ENCODE data around the gene FRMD1. TPM values are rescaled to one million over a fixed set of nuclear protein-coding genes. Genes with fewer than 3 reads are reported as not detected.

Gene FRMD1
- polyA plus RNA-seq, 4 donors = 0.46 to 25.8 (median 14.3) TPM

GRCh38 chr6:168045706-168046620, 33.0 kb downstream of the FRMD1 start:
- DNase-seq (ENCODE audit: low read depth in 4 of 4, low spot score in 3 of 4) = no peak

- no peak for DNase-seq (ENCODE audit: low read depth in 4 of 4, low spot score in 3 of 4)
Measured at GRCh38 chr6:168045141-168045691, 33.8 kb downstream of the FRMD1 start.

GRCh38 chr6:168044521-168045130, 34.4 kb downstream of the FRMD1 start:
- DNase-seq (ENCODE audit: low read depth in 4 of 4, low spot score in 3 of 4) = no peak

- DNase-seq (ENCODE audit: low read depth in 4 of 4, low spot score in 3 of 4) = no peak
Measured at GRCh38 chr6:168043848-168044415, 35.1 kb downstream of the FRMD1 start.

GRCh38 chr6:168043193-168043847, 35.7 kb downstream of the FRMD1 start:
- no peak for DNase-seq (ENCODE audit: low read depth in 4 of 4, low spot score in 3 of 4)

GRCh38 chr6:168042426-168043192, 36.4 kb downstream of the FRMD1 start:
- DNase-seq (ENCODE audit: low read depth in 4 of 4, low spot score in 3 of 4) = no peak

GRCh38 chr6:168041928-168042327, 37.1 kb downstream of the FRMD1 start:
- no peak for DNase-seq (ENCODE audit: low read depth in 4 of 4, low spot score in 3 of 4)

- no peak for DNase-seq (ENCODE audit: low read depth in 4 of 4, low spot score in 3 of 4)
Measured at GRCh38 chr6:168040856-168041496, 38.0 kb downstream of the FRMD1 start.

GRCh38 chr6:168039849-168040248, 39.2 kb downstream of the FRMD1 start:
- no peak for DNase-seq (ENCODE audit: low read depth in 4 of 4, low spot score in 3 of 4)

- no peak for DNase-seq (ENCODE audit: low read depth in 4 of 4, low spot score in 3 of 4)
Measured at GRCh38 chr6:168039301-168039700, 39.7 kb downstream of the FRMD1 start.

GRCh38 chr6:168038576-168039140, 40.4 kb downstream of the FRMD1 start:
- no peak for DNase-seq (ENCODE audit: low read depth in 4 of 4, low spot score in 3 of 4)

- no peak for DNase-seq (ENCODE audit: low read depth in 4 of 4, low spot score in 3 of 4)
Measured at GRCh38 chr6:168037856-168038255, 41.2 kb downstream of the FRMD1 start.

GRCh38 chr6:168037242-168037641, 41.8 kb downstream of the FRMD1 start:
- no peak for DNase-seq (ENCODE audit: low read depth in 4 of 4, low spot score in 3 of 4)

GRCh38 chr6:168035661-168036545, 43.1 kb downstream of the FRMD1 start:
- DNase-seq (ENCODE audit: low read depth in 4 of 4, low spot score in 3 of 4) = no peak

GRCh38 chr6:168035098-168035660, 43.8 kb downstream of the FRMD1 start:
- peak in 3 of 4 donors; percentile 60 to 72 (median 61) for DNase-seq (ENCODE audit: low read depth in 4 of 4, low spot score in 3 of 4)

- no peak for DNase-seq (ENCODE audit: low read depth in 4 of 4, low spot score in 3 of 4)
Measured at GRCh38 chr6:168034537-168034936, 44.5 kb downstream of the FRMD1 start.

GRCh38 chr6:168033791-168034190, 45.2 kb downstream of the FRMD1 start:
- DNase-seq (ENCODE audit: low read depth in 4 of 4, low spot score in 3 of 4) = no peak
